Renal cortical epithelial cell (primary cell): ENCODE data around the gene PTPN4. TPM values are rescaled to one million over a fixed set of nuclear protein-coding genes. Genes with fewer than 3 reads are reported as not detected.

ENCODE experiments used
- DNase-seq: peaks from one replicate; pipeline ENCODE4 v3.0.0-alpha.2; 2011; ENCODE audit warnings: low read depth
- total RNA-seq: library from RNA; depleted of rRNA; stranded (reverse); fragments of >200 nt; gene quantifications from 2 replicates; pipeline ENCODE4 v1.2.3, GENCODE V29; 2014

PTPN4 gene
- total RNA-seq, 1 donor from 2014 or later, result 38.9 TPM

GRCh38 chr2:119731983-119732382 is 27.7 kb upstream of the PTPN4 start:
- no peak for DNase-seq

GRCh38 chr2:119732601-119733164 is 27.0 kb upstream of the PTPN4 start:
- no peak for DNase-seq

- DNase-seq, result no peak
Measured at GRCh38 chr2:119734047-119734446, 25.7 kb upstream of the PTPN4 start.

- DNase-seq, result no peak
Measured at GRCh38 chr2:119735565-119735964, 24.2 kb upstream of the PTPN4 start.

GRCh38 chr2:119736021-119736420 is 23.7 kb upstream of the PTPN4 start:
- DNase-seq, result no peak

GRCh38 chr2:119739580-119740255 is 20.0 kb upstream of the PTPN4 start:
- no peak for DNase-seq

- no peak for DNase-seq
Measured at GRCh38 chr2:119741001-119741400, 18.7 kb upstream of the PTPN4 start.

- no peak for DNase-seq
Measured at GRCh38 chr2:119741868-119742267, 17.9 kb upstream of the PTPN4 start.

GRCh38 chr2:119744335-119744939 is 15.3 kb upstream of the PTPN4 start:
- peak; percentile 93 for DNase-seq

- no peak for DNase-seq
Measured at GRCh38 chr2:119745566-119745965, 14.2 kb upstream of the PTPN4 start.

GRCh38 chr2:119746836-119747686 is 12.7 kb upstream of the PTPN4 start:
- DNase-seq, result no peak

GRCh38 chr2:119748135-119748534 is 11.6 kb upstream of the PTPN4 start:
- no peak for DNase-seq

GRCh38 chr2:119749477-119750012 is 10.2 kb upstream of the PTPN4 start:
- peak; percentile 41 for DNase-seq

GRCh38 chr2:119751706-119752105 is 8.0 kb upstream of the PTPN4 start:
- no peak for DNase-seq

- DNase-seq, result peak; percentile 49
Measured at GRCh38 chr2:119753041-119753929, 6.4 kb upstream of the PTPN4 start.

GRCh38 chr2:119753930-119754321 is 5.8 kb upstream of the PTPN4 start:
- DNase-seq, result peak; percentile 59

GRCh38 chr2:119755906-119756305 is 3.8 kb upstream of the PTPN4 start:
- no peak for DNase-seq

- peak; percentile 86 for DNase-seq
Measured at GRCh38 chr2:119756837-119757236, 2.9 kb upstream of the PTPN4 start.

GRCh38 chr2:119758881-119759450 is 756 bp upstream of the PTPN4 start:
- no peak for DNase-seq

GRCh38 chr2:119760237-119760955 is 674 bp downstream of the PTPN4 start:
- no peak for DNase-seq
